ENCODE data around the gene FOXN1. TPM values are rescaled to one million over a fixed set of nuclear protein-coding genes. Genes with fewer than 3 reads are reported as not detected.
"Not testable (repeated sequence)": the region's sequence is repeated elsewhere in the genome, so short reads cannot be mapped to it uniquely, and the experiment has no call there.

The FOXN1 gene
- total RNA-seq, 1 donor from 2014 or later = not detected

DNA sequence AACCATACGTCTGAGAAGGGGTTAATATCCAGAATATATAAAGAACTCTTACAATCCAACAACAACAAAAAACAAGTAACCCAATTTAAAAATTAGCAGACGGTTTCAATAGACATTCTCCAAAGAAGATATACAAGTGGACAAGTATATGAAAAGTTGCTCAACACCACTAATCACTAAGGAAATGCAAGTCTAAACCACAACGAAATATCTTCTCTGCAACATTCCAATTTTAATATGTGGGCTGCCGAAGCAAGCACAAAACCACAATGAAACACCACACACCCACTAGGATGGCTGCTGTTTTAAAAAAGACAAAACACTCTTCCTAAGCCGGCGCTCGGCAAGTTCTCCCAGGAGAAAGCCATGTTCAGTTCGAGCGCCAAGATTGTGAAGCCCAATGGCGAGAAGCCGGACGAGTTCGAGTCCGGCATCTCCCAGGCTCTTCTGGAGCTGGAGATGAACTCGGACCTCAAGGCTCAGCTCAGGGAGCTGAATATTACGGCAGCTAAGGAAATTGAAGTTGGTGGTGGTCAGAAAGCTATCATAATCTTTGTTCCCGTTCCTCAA, 38.6 kb upstream of the FOXN1 start:
- Histone ChIP-seq H3K4me1 (ENCODE audit: insufficient read depth, low read length) (no peaks in the 10 kb centered on the region), H3K36me3 (ENCODE audit: insufficient read depth, low read length) (no peaks in the 10 kb centered on the region), H3K4me3 (ENCODE audit: insufficient read depth, low read depth, low read length) (no peak overlapping the region), H3K9me3 (ENCODE audit: insufficient read depth, low read depth, low read length) (no peaks in the 10 kb centered on the region), H3K4me2 (ENCODE audit: low read length) (no peak overlapping the region), H3K27me3 (ENCODE audit: insufficient read depth, low read length) (peaks cover 41% of the 10 kb centered on the region), H4K20me1 (ENCODE audit: insufficient read depth, low read length) (no peaks in the 10 kb centered on the region), H3K27ac (ENCODE audit: low read depth, low read length) (no peak overlapping the region), H3K79me2 (ENCODE audit: insufficient read depth, low read length) (no peaks in the 10 kb centered on the region), H2AFZ (ENCODE audit: low read depth, low read length) (no peak overlapping the region), H3K9ac (ENCODE audit: low read length) (no peak overlapping the region)
- FAIRE-seq = no peak
- peak; percentile 87 for DNase-seq (ENCODE audit: low read depth)
- Mint-ChIP-seq H3K27me3 (ENCODE audit: low read depth, unreplicated experiment) (peaks cover 56% of the 10 kb centered on the region), H3K9me3 (ENCODE audit: unreplicated experiment) (peaks cover under 1% of the 10 kb centered on the region), H3K4me1 (ENCODE audit: low read depth, unreplicated experiment) (peaks cover 25% of the 10 kb centered on the region), H3K4me3 (ENCODE audit: unreplicated experiment) (no peak overlapping the region), H3K36me3 (ENCODE audit: low read depth, unreplicated experiment) (peaks cover 3% of the 10 kb centered on the region), H3K27ac (ENCODE audit: unreplicated experiment) (peak overlapping the region; percentile 26)
- TF ChIP-seq, protein P1, sequence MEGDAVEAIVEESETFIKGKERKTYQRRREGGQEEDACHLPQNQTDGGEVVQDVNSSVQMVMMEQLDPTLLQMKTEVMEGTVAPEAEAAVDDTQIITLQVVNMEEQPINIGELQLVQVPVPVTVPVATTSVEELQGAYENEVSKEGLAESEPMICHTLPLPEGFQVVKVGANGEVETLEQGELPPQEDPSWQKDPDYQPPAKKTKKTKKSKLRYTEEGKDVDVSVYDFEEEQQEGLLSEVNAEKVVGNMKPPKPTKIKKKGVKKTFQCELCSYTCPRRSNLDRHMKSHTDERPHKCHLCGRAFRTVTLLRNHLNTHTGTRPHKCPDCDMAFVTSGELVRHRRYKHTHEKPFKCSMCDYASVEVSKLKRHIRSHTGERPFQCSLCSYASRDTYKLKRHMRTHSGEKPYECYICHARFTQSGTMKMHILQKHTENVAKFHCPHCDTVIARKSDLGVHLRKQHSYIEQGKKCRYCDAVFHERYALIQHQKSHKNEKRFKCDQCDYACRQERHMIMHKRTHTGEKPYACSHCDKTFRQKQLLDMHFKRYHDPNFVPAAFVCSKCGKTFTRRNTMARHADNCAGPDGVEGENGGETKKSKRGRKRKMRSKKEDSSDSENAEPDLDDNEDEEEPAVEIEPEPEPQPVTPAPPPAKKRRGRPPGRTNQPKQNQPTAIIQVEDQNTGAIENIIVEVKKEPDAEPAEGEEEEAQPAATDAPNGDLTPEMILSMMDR (IDR thresholded peaks at IDR 0.05; ENCODE audit: insufficient read depth, low read depth, low read length) = no peak
- TF ChIP-seq EZH2 (IDR thresholded peaks at IDR 0.05; ENCODE audit: insufficient read depth, low read length) = no peak

DNA sequence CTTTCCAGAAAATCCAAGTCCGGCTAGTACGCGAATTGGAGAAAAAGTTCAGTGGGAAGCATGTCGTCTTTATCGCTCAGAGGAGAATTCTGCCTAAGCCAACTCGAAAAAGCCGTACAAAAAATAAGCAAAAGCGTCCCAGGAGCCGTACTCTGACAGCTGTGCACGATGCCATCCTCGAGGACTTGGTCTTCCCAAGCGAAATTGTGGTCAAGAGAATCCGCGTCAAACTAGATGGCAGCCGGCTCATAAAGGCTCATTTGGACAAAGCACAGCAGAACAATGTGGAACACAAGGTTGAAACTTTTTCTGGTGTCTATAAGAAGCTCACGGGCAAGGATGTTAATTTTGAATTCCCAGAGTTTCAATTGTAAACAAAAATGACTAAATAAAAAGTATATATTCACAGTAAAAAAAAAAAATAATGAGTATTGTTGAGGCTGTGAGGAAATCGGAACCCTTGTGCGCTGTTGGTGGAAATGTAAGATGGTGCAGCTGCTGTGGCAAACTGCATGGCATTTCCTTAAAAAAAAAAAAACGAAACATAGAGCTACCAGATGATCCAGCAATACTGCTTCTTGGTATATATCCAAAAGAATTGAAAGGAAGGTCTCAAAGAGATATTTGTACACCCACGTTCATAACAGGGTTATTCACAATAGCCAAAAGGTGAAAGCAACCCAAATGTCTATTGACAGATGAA, 38.0 kb upstream of the FOXN1 start:
- FAIRE-seq; H3K79me2 ChIP-seq (ENCODE audit: insufficient read depth, low read length); H3K4me3 ChIP-seq (ENCODE audit: insufficient read depth, low read depth, low read length); H2AFZ ChIP-seq (ENCODE audit: low read depth, low read length); H3K9me3 ChIP-seq (ENCODE audit: insufficient read depth, low read depth, low read length); H3K4me3 Mint-ChIP-seq (ENCODE audit: unreplicated experiment); H4K20me1 ChIP-seq (ENCODE audit: insufficient read depth, low read length); DNase-seq (ENCODE audit: low read depth); H3K36me3 ChIP-seq (ENCODE audit: insufficient read depth, low read length); H3K27ac ChIP-seq (ENCODE audit: low read depth, low read length); H3K4me1 ChIP-seq (ENCODE audit: insufficient read depth, low read length); H3K36me3 Mint-ChIP-seq (ENCODE audit: low read depth, unreplicated experiment); H3K9me3 Mint-ChIP-seq (ENCODE audit: unreplicated experiment); H3K4me2 ChIP-seq (ENCODE audit: low read length); H3K27ac Mint-ChIP-seq (ENCODE audit: unreplicated experiment); H3K9ac ChIP-seq (ENCODE audit: low read length): not testable (repeated sequence)
- H3K27me3 ChIP-seq (ENCODE audit: insufficient read depth, low read length) = peaks cover 39% of the 10 kb centered on the region
- peaks cover 56% of the 10 kb centered on the region for H3K27me3 Mint-ChIP-seq (ENCODE audit: low read depth, unreplicated experiment)
- H3K4me1 Mint-ChIP-seq (ENCODE audit: low read depth, unreplicated experiment) = peaks cover 25% of the 10 kb centered on the region

GRCh38 chr17:28468781-28469180, 37.4 kb upstream of the FOXN1 start:
- FAIRE-seq (no peak), DNase-seq (ENCODE audit: low read depth) (no peak)
- Mint-ChIP-seq H3K27me3 (ENCODE audit: low read depth, unreplicated experiment) (peaks cover 58% of the 10 kb centered on the region), H3K27ac (ENCODE audit: unreplicated experiment) (no peak overlapping the region), H3K4me3 (ENCODE audit: unreplicated experiment) (no peak overlapping the region), H3K36me3 (ENCODE audit: low read depth, unreplicated experiment) (peaks cover 3% of the 10 kb centered on the region), H3K4me1 (ENCODE audit: low read depth, unreplicated experiment) (peaks cover 25% of the 10 kb centered on the region), H3K9me3 (ENCODE audit: unreplicated experiment) (peaks cover 2% of the 10 kb centered on the region)
- no peaks in the 10 kb centered on the region for H3K9me3 ChIP-seq (ENCODE audit: insufficient read depth, low read depth, low read length)
- H3K27ac ChIP-seq (ENCODE audit: low read depth, low read length) = no peak overlapping the region
- H4K20me1 ChIP-seq (ENCODE audit: insufficient read depth, low read length) = no peaks in the 10 kb centered on the region
- H3K27me3 ChIP-seq (ENCODE audit: insufficient read depth, low read length) = peaks cover 40% of the 10 kb centered on the region
- no peaks in the 10 kb centered on the region for H3K79me2 ChIP-seq (ENCODE audit: insufficient read depth, low read length)
- TF ChIP-seq, protein P1 (IDR thresholded peaks at IDR 0.05; ENCODE audit: insufficient read depth, low read depth, low read length) = no peak
- no peak for TF ChIP-seq EZH2 (IDR thresholded peaks at IDR 0.05; ENCODE audit: insufficient read depth, low read length)
- no peak overlapping the region for H3K4me3 ChIP-seq (ENCODE audit: insufficient read depth, low read depth, low read length)
- H2AFZ ChIP-seq (ENCODE audit: low read depth, low read length) = no peak overlapping the region
- H3K9ac ChIP-seq (ENCODE audit: low read length) = no peak overlapping the region
- H3K36me3 ChIP-seq (ENCODE audit: insufficient read depth, low read length) = no peaks in the 10 kb centered on the region
- H3K4me2 ChIP-seq (ENCODE audit: low read length) = no peak overlapping the region
- H3K4me1 ChIP-seq (ENCODE audit: insufficient read depth, low read length) = no peaks in the 10 kb centered on the region

Data from astrocyte (in vitro differentiated cells and primary cell).